Neuronal stem cell (in vitro differentiated cells): ENCODE measurements around the gene ZNF853.
"Not testable (repeated sequence)": the region's sequence is repeated elsewhere in the genome, so short reads cannot be mapped to it uniquely, and the experiment has no call there.

ENCODE experiments used
- DNase-seq: peaks from one replicate; pipeline ENCODE4 v3.0.0-alpha.2; 2013; ENCODE audit warnings: low spot score
- H2AFZ ChIP-seq: one replicate; pipeline ENCODE4 v1.6.1; 2013; ENCODE audit warnings: mild to moderate bottlenecking, low read length, inconsistent platforms
- H2AK5ac ChIP-seq: 2 replicates; pipeline ENCODE4 v1.6.1; 2013; ENCODE audit warnings: low read depth, mild to moderate bottlenecking, inconsistent platforms, low read length, moderate library complexity, mixed read lengths
- H2BK120ac ChIP-seq: 2 replicates; pipeline ENCODE4 v1.6.1; 2013; ENCODE audit warnings: low read depth, mild to moderate bottlenecking, inconsistent platforms, low read length, moderate library complexity, mixed read lengths
- H2BK12ac ChIP-seq: one replicate; pipeline ENCODE4 v1.6.1; 2013; ENCODE audit warnings: low read length, inconsistent platforms
- H2BK15ac ChIP-seq: 2 replicates; pipeline ENCODE4 v1.6.1; 2013; ENCODE audit warnings: mild to moderate bottlenecking, low read length, inconsistent platforms, mixed read lengths
- H2BK5ac ChIP-seq: one replicate; pipeline ENCODE4 v1.6.1; 2013; ENCODE audit warnings: inconsistent platforms, mild to moderate bottlenecking, low read length, moderate library complexity
- H3K14ac ChIP-seq: one replicate; pipeline ENCODE4 v1.6.1; 2013; ENCODE audit warnings: low read length, inconsistent platforms
- H3K18ac ChIP-seq: 2 replicates; pipeline ENCODE4 v1.6.1; 2013; ENCODE audit warnings: low read length, inconsistent platforms
- H3K23ac ChIP-seq: 2 replicates; pipeline ENCODE4 v1.6.1; 2013; ENCODE audit warnings: low read depth, mild to moderate bottlenecking, mixed read lengths, low read length, inconsistent platforms; ENCODE audit not compliant: poor library complexity
- H3K27ac ChIP-seq: replicated peaks from 3 replicates; pipeline ENCODE4 v1.5.1; 2013; ENCODE audit warnings: low read length, inconsistent platforms
- H3K27me3 ChIP-seq, 3 experiments: 2 replicates each; pipeline ENCODE4 v1.6.1; 2013; ENCODE audit warnings: low read length in 3 of 3, mild to moderate bottlenecking in 2 of 3, inconsistent platforms in 1 of 3, low read depth in 1 of 3, mixed read lengths in 1 of 3, moderate library complexity in 1 of 3; ENCODE audit not compliant: control insufficient read depth in 3 of 3, insufficient read depth in 3 of 3
- H3K36me3 ChIP-seq, 2 donors: replicated peaks in 1 of 2; 2 replicates each; pipeline ENCODE4 v1.6.1; 2013; ENCODE audit warnings: low read length in 2 of 2; ENCODE audit not compliant: control insufficient read depth in 2 of 2, insufficient read depth in 2 of 2
- H3K4ac ChIP-seq: 2 replicates; pipeline ENCODE4 v1.6.1; 2013; ENCODE audit warnings: inconsistent platforms, mild to moderate bottlenecking, low read length, moderate library complexity
- H3K4me1 ChIP-seq, 2 donors: 1 replicate in 1 of 2; 2 replicates in 1 of 2; pipeline ENCODE4 v1.6.1; 2013; ENCODE audit warnings: low read length in 2 of 2, low read depth in 1 of 2; ENCODE audit not compliant: control insufficient read depth in 2 of 2, insufficient read depth in 1 of 2
- H3K4me2 ChIP-seq: one replicate; pipeline ENCODE4 v1.6.1; 2013; ENCODE audit warnings: mild to moderate bottlenecking, low read length, inconsistent platforms; ENCODE audit not compliant: insufficient read depth, poor library complexity, severe bottlenecking
- H3K4me3 ChIP-seq, 2 donors: 2 replicates each; pipeline ENCODE4 v1.5.1; 2013; ENCODE audit warnings: low read length in 2 of 2, mild to moderate bottlenecking in 2 of 2, inconsistent platforms in 1 of 2, moderate library complexity in 1 of 2
- H3K79me1 ChIP-seq: one replicate; pipeline ENCODE4 v1.6.1; 2013; ENCODE audit warnings: low read depth, mild to moderate bottlenecking, inconsistent platforms, low read length, moderate library complexity
- H3K9ac ChIP-seq: one replicate; pipeline ENCODE4 v1.6.1; 2013; ENCODE audit warnings: mild to moderate bottlenecking, low read depth, low read length, inconsistent platforms; ENCODE audit not compliant: poor library complexity
- H3K9me3 ChIP-seq, 2 donors: replicated peaks in 1 of 2; 2 replicates each; pipeline versions ENCODE3 to v1.6.1; 2013; ENCODE audit warnings: low read length in 2 of 2, mild to moderate bottlenecking in 2 of 2, inconsistent platforms in 1 of 2, low read depth in 1 of 2, mixed read lengths in 1 of 2, moderate library complexity in 1 of 2; ENCODE audit not compliant: control insufficient read depth in 2 of 2, insufficient read depth in 1 of 2
- H4K8ac ChIP-seq: one replicate; pipeline ENCODE4 v1.6.1; 2013; ENCODE audit warnings: low read depth, mild to moderate bottlenecking, inconsistent platforms, low read length, moderate library complexity
- H4K91ac ChIP-seq: one replicate; pipeline ENCODE4 v1.6.1; 2013; ENCODE audit warnings: low read length, low read depth, mild to moderate bottlenecking, inconsistent platforms; ENCODE audit not compliant: poor library complexity
- WGBS, 2 donors: extraction: QIAGEN DNeasy Blood & Tissue Kit; methylation state at CpG; one replicate each; pipeline ENCODE4 v1.1.7; 2013; ENCODE audit warnings: missing lambda C conversion rate in 2 of 2, mixed read lengths in 1 of 2; ENCODE audit not compliant: insufficient read length in 2 of 2, insufficient replicate concordance in 1 of 2; ENCODE audit errors: extremely low coverage in 2 of 2; 5-methylcytosine and 5-hydroxymethylcytosine counted together

Gene ZNF853

GRCh38 chr7:6575281-6576023 is 40.0 kb upstream of the ZNF853 start:
- WGBS, 2 donors = no CpG with 5 or more reads among the region's 9 CpGs
- no peaks in the 10 kb centered on the region for H3K27me3 ChIP-seq
- H4K91ac ChIP-seq = no peak overlapping the region
- H2AFZ ChIP-seq = no peak overlapping the region
- H3K27ac ChIP-seq = no peak overlapping the region
- H3K4me2 ChIP-seq = no peak overlapping the region
- DNase-seq = no peak
- H3K18ac ChIP-seq = no peak overlapping the region
- H3K9me3 ChIP-seq = no peaks in the 10 kb centered on the region
- H2BK120ac ChIP-seq = no peak overlapping the region
- H2AK5ac ChIP-seq = no peak overlapping the region
- H3K4me3 ChIP-seq = no peak overlapping the region
- H3K4me1 ChIP-seq = no peaks in the 10 kb centered on the region
- no peak overlapping the region for H3K23ac ChIP-seq
- H2BK5ac ChIP-seq = no peak overlapping the region
- H2BK12ac ChIP-seq = no peak overlapping the region
- no peak overlapping the region for H3K14ac ChIP-seq
- H4K8ac ChIP-seq = no peak overlapping the region
- H3K4ac ChIP-seq = no peak overlapping the region
- peaks cover 3% of the 10 kb centered on the region for H3K79me1 ChIP-seq
- H2BK15ac ChIP-seq = no peak overlapping the region
- no peak overlapping the region for H3K9ac ChIP-seq
- peaks cover 2% of the 10 kb centered on the region in 2 donors for H3K36me3 ChIP-seq

DNA sequence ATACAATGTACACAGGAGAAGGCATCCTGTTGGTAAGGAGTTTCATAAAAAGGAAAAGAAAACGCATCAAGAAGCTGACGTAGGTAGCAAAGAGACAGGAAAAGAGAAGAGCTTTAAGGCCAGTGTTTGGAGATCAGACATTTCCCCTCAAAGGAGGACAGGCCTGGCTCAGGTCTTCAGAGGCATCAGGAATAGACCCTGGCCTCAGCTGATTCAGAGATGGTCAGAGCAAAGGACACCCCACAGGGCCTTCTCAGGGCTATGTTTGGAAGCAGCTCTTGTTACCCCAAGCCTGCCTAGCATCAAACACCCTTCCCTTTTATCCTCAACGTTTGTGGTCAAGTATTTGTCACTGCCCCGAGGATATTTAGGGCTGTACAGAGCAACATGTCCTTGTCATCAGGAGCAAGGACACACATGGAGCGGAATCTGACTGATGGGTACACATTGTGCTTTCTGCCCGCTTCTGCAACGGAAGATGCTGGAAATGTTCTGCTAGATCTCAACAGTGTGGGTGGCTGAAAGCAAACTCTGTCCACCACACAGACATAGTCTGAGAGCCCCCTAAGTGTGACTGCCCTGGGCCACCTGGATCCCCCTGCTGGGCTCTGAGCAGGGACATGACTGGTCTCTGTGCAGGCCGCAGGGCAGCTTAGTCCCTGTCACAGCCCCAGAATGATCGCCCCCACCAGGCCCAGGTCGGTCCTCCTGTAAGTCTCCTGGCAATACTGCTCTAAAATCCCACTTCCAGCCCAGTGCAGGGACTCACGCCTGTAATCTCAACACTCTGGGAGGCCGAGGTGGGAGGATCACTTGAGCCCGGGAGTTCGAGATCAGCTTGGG is 39.2 kb upstream of the ZNF853 start:
- H2AK5ac ChIP-seq = peak overlapping the region; percentile 54
- no peak overlapping the region for H3K23ac ChIP-seq
- H3K4ac ChIP-seq = no peak overlapping the region
- H2BK5ac ChIP-seq = no peak overlapping the region
- H3K18ac ChIP-seq = no peak overlapping the region
- peak overlapping the region in 1 of 2 donors; percentile 45 for H3K4me3 ChIP-seq
- no peak overlapping the region for H2AFZ ChIP-seq
- peak overlapping the region; percentile 68 for H4K8ac ChIP-seq
- no CpG with 5 or more reads among the region's 14 CpGs for WGBS, 2 donors
- H3K9me3 ChIP-seq = no peaks in the 10 kb centered on the region
- H3K27me3 ChIP-seq = no peaks in the 10 kb centered on the region
- H3K36me3 ChIP-seq = peaks cover 7 to 10% of the 10 kb centered on the region in 2 donors
- no peak overlapping the region for H3K4me2 ChIP-seq
- no peak overlapping the region for H2BK120ac ChIP-seq
- H4K91ac ChIP-seq = no peak overlapping the region
- no peak overlapping the region for H2BK15ac ChIP-seq
- no peak overlapping the region for H3K14ac ChIP-seq
- no peak overlapping the region for H3K27ac ChIP-seq
- no peak overlapping the region for H2BK12ac ChIP-seq
- H3K4me1 ChIP-seq = no peaks in the 10 kb centered on the region
- DNase-seq = no peak
- peaks cover 3% of the 10 kb centered on the region for H3K79me1 ChIP-seq
- no peak overlapping the region for H3K9ac ChIP-seq

DNA sequence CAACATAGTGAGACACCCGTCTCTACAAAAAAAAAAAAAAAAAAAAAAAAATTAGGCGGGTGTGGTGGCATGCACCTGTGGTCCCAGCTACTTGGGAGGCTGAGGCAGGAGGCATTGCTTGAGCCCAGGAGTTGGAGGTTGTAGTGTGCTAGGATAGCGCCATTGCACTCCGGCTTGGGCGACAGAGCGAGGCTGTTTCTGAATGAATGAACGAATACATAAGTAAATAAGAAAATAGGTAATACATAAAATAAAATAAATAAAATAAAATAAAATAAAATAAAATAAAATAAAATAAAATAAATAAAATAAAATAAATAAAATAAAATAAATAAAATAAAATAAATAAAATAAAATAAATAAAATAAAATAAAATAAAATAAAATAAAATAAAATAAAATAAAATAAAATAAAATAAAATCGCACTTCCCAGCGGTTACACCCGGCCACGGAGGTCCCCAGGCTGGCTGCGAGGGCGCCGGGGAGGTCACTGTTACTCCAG is 38.5 kb upstream of the ZNF853 start:
- H3K27ac ChIP-seq, H3K14ac ChIP-seq, H4K91ac ChIP-seq, H2BK12ac ChIP-seq, H3K27me3 ChIP-seq, H3K9ac ChIP-seq, H4K8ac ChIP-seq, H2AK5ac ChIP-seq, DNase-seq, H3K4ac ChIP-seq, H3K9me3 ChIP-seq, H2BK5ac ChIP-seq, H2BK120ac ChIP-seq, H3K4me1 ChIP-seq, H2BK15ac ChIP-seq, H3K79me1 ChIP-seq: not testable (repeated sequence)
- peaks cover 7 to 17% of the 10 kb centered on the region in 2 donors for H3K36me3 ChIP-seq
- no CpG with 5 or more reads among the region's 14 CpGs for WGBS, 2 donors
- peak overlapping the region; percentile 99 for H3K23ac ChIP-seq
- peak overlapping the region; percentile 68 for H3K4me2 ChIP-seq
- H2AFZ ChIP-seq = peak overlapping the region; percentile 95
- peak overlapping the region; percentile 67 for H3K18ac ChIP-seq
- peak overlapping the region; percentile 62 to 95 for H3K4me3 ChIP-seq
